Measurements from ENCODE around the gene CAMK1G. TPM values are rescaled to one million over a fixed set of nuclear protein-coding genes. Genes with fewer than 3 reads are reported as not detected.

Gene CAMK1G
- total and polyA plus RNA-seq, 10 of the 15 experiments (the other 5 are each of a cell fraction or from before 2014, with no cell fraction given), result 0.18 to 0.20 TPM; not detected in 8

- no peak overlapping the region for H3K4me2 ChIP-seq (ENCODE audit: control insufficient read depth, insufficient read depth)
- SMC1A ChIA-PET (ENCODE audit: uncharacterized antibody, unreplicated experiment), result interaction anchor here (0.9 to 17.6 kb wide), 10 partner anchors 9 to 101 kb away, joined by 3 to 261 read pairs (median 6); partner anchors contain the start of gene G0S2
- CTCF ChIA-PET, result interaction anchor here (0.6 to 3.3 kb wide), 10 partner anchors 8 to 1171 kb away, joined by 3 to 15 read pairs (median 4); partner anchors contain the start of gene G0S2
- no peak overlapping the region for H2AFZ ChIP-seq (ENCODE audit: control insufficient read depth, low read depth, low read length)
- RAD21 ChIA-PET (ENCODE audit: unreplicated experiment), result interaction anchor here (0.9 to 15.7 kb wide), 7 partner anchors 9 to 43 kb away, joined by 3 to 195 read pairs (median 5); partner anchors contain the start of gene G0S2
- 44% methylated on average over 1 of the region's 1 CpG for WGBS (ENCODE audit: insufficient coverage, insufficient replicate concordance, low lambda C conversion rate, missing lambda C conversion rate)
- no peak overlapping the region for H3K27ac ChIP-seq (ENCODE audit: control insufficient read depth, insufficient read depth)
- no peak for FAIRE-seq
- DNase-seq (ENCODE audit: low read depth, low spot score), result no peak
- no peaks in the 10 kb centered on the region for H3K79me2 ChIP-seq (ENCODE audit: control insufficient read depth, insufficient read depth, low read length)
- H3K27me3 ChIP-seq (replicated peaks in 1 of 2; ENCODE audit: control insufficient read depth in 2 of 2, insufficient read depth in 2 of 2, low read length in 1 of 2), result no peaks in the 10 kb centered on the region
- H4K20me1 ChIP-seq (ENCODE audit: control insufficient read depth, insufficient read depth), result no peaks in the 10 kb centered on the region
- in situ Hi-C loops (cut with MboI), result no loop called here
- H3K36me3 ChIP-seq (ENCODE audit: control insufficient read depth in 2 of 2, insufficient read depth in 2 of 2, low read length in 1 of 2), result no peaks in the 10 kb centered on the region
- no peaks in the 10 kb centered on the region for H3K9me3 ChIP-seq (replicated peaks; ENCODE audit: control insufficient read depth, insufficient read depth, low read length)
- intact Hi-C loops (cut with micrococcal nuclease; ENCODE audit: unreplicated experiment), result loop anchor here (5.0 kb wide), 1 partner anchor 97 kb away; no protein-coding TSS in a partner anchor
- no TSS peak for BruUV-seq (replicated peaks)
- H3K4me3 ChIP-seq, result no peak overlapping the region
- POLR2A ChIA-PET, result interaction anchor here (0.5 to 7.6 kb wide), 7 partner anchors 9 to 117 kb away, joined by 3 to 95 read pairs (median 5); partner anchors contain the start of gene G0S2
- H3K9ac ChIP-seq (ENCODE audit: control insufficient read depth, insufficient read depth, low read length), result no peak overlapping the region
- peaks cover 23% of the 10 kb centered on the region for H3K4me1 ChIP-seq (ENCODE audit: control insufficient read depth, insufficient read depth, low read length)
- ATAC-seq, result no peak
- TF ChIP-seq MLLT1 (IDR thresholded peaks at IDR 0.05) (no peak), MYC (IDR thresholded peaks at IDR 0.05; ENCODE audit: insufficient read depth, insufficient read length, insufficient replicate concordance, low read length, severe bottlenecking) (no peak), ZNF217 (IDR thresholded peaks at IDR 0.05) (no peak), WRNIP1 (IDR thresholded peaks at IDR 0.05; ENCODE audit: borderline replicate concordance, low read depth, low read length) (no peak), POLR2AphosphoS2 (IDR thresholded peaks at IDR 0.05; ENCODE audit: low read depth, low read length) (no peak), NFYB (IDR thresholded peaks at IDR 0.05; ENCODE audit: insufficient read depth, low read depth, low read length) (no peak), ASH2L (IDR thresholded peaks at IDR 0.05; ENCODE audit: borderline replicate concordance, low read depth) (no peak), TCF7 (IDR thresholded peaks at IDR 0.05; ENCODE audit: borderline replicate concordance) (no peak), POU2F2 (IDR thresholded peaks at IDR 0.05; ENCODE audit: borderline replicate concordance, low read depth, low read length) (no peak), CBX5 (IDR thresholded peaks at IDR 0.05; ENCODE audit: low read depth) (no peak), FOXK2 (IDR thresholded peaks at IDR 0.05) (no peak), TAF1 (IDR thresholded peaks at IDR 0.05; ENCODE audit: borderline replicate concordance, low read depth, low read length) (no peak), ZZZ3 (IDR thresholded peaks at IDR 0.05; ENCODE audit: control insufficient read depth, insufficient read length, low read depth) (no peak), CREM (IDR thresholded peaks at IDR 0.05; ENCODE audit: low read depth) (no peak)
- TF ChIP-seq, protein P1, sequence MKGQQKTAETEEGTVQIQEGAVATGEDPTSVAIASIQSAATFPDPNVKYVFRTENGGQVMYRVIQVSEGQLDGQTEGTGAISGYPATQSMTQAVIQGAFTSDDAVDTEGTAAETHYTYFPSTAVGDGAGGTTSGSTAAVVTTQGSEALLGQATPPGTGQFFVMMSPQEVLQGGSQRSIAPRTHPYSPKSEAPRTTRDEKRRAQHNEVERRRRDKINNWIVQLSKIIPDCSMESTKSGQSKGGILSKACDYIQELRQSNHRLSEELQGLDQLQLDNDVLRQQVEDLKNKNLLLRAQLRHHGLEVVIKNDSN (IDR thresholded peaks at IDR 0.05; ENCODE audit: borderline replicate concordance, extremely low read length, insufficient read depth, low read depth, low read length), result no peak
- TF ChIP-seq, protein P2, sequence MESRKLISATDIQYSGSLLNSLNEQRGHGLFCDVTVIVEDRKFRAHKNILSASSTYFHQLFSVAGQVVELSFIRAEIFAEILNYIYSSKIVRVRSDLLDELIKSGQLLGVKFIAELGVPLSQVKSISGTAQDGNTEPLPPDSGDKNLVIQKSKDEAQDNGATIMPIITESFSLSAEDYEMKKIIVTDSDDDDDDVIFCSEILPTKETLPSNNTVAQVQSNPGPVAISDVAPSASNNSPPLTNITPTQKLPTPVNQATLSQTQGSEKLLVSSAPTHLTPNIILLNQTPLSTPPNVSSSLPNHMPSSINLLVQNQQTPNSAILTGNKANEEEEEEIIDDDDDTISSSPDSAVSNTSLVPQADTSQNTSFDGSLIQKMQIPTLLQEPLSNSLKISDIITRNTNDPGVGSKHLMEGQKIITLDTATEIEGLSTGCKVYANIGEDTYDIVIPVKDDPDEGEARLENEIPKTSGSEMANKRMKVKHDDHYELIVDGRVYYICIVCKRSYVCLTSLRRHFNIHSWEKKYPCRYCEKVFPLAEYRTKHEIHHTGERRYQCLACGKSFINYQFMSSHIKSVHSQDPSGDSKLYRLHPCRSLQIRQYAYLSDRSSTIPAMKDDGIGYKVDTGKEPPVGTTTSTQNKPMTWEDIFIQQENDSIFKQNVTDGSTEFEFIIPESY (IDR thresholded peaks at IDR 0.05), result no peak
- TF ChIP-seq, protein P3, sequence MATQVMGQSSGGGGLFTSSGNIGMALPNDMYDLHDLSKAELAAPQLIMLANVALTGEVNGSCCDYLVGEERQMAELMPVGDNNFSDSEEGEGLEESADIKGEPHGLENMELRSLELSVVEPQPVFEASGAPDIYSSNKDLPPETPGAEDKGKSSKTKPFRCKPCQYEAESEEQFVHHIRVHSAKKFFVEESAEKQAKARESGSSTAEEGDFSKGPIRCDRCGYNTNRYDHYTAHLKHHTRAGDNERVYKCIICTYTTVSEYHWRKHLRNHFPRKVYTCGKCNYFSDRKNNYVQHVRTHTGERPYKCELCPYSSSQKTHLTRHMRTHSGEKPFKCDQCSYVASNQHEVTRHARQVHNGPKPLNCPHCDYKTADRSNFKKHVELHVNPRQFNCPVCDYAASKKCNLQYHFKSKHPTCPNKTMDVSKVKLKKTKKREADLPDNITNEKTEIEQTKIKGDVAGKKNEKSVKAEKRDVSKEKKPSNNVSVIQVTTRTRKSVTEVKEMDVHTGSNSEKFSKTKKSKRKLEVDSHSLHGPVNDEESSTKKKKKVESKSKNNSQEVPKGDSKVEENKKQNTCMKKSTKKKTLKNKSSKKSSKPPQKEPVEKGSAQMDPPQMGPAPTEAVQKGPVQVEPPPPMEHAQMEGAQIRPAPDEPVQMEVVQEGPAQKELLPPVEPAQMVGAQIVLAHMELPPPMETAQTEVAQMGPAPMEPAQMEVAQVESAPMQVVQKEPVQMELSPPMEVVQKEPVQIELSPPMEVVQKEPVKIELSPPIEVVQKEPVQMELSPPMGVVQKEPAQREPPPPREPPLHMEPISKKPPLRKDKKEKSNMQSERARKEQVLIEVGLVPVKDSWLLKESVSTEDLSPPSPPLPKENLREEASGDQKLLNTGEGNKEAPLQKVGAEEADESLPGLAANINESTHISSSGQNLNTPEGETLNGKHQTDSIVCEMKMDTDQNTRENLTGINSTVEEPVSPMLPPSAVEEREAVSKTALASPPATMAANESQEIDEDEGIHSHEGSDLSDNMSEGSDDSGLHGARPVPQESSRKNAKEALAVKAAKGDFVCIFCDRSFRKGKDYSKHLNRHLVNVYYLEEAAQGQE (IDR thresholded peaks at IDR 0.05; ENCODE audit: low read depth, low read length), result no peak
Measured at GRCh38 chr1:209650454-209650853, 66.9 kb downstream of the CAMK1G start.

Data from GM12878 (cell line).